BJ (cell line): ENCODE measurements around the gene ENTPD2. TPM values are rescaled to one million over a fixed set of nuclear protein-coding genes. Genes with fewer than 3 reads are reported as not detected.

Experiments
- CTCF ChIA-PET: fragments of 350-600 bp; formaldehyde crosslinking; extraction: SDS; loops from one replicate; lab custom pipeline; 2021; ENCODE audit warnings: antibody characterized with exemption, inconsistent platforms; lab: Yijun Ruan, JAX
- POLR2A ChIA-PET: fragments of 300-600 bp; sonication (Branson Sonifier 250); formaldehyde crosslinking; extraction: SDS; loops from one replicate; lab custom pipeline; 2021; ENCODE audit warnings: antibody characterized with exemption; lab: Charles Lee
- DNase-seq: peaks from one replicate; pipeline ENCODE4 v3.0.0-alpha.2; 2011; ENCODE audit warnings: low read depth
- H3K27me3 ChIP-seq: 2 replicates; pipeline ENCODE4 v1.6.0; 2011; ENCODE audit warnings: low read length; ENCODE audit not compliant: control insufficient read depth, insufficient read depth
- H3K36me3 ChIP-seq: 2 replicates; pipeline ENCODE4 v1.5.1; 2011; ENCODE audit warnings: low read length; ENCODE audit not compliant: control insufficient read depth, insufficient read depth
- H3K4me3 ChIP-seq: 2 replicates; pipeline ENCODE4 v1.5.1; 2011; ENCODE audit warnings: low read depth, mild to moderate bottlenecking, control low read depth, low read length
- CTCF ChIP-seq: IDR thresholded peaks from 2 replicates; pipeline ENCODE4 v1.5.1; 2011; ENCODE audit warnings: low read depth, mild to moderate bottlenecking, control low read depth, inconsistent platforms, low read length, moderate library complexity; ENCODE audit not compliant: insufficient read depth
- polyA plus RNA-seq: library from polyadenylated mRNA; depleted of rRNA; stranded (reverse); fragments of >200 nt; gene quantifications from 2 replicates; pipeline ENCODE4 v1.2.3, GENCODE V29; 2011

The ENTPD2 gene
- polyA plus RNA-seq, 1 experiment = not detected

GRCh38 chr9:137067860-137068538 is 14.1 kb upstream of the ENTPD2 start:
- POLR2A ChIA-PET = no interaction called here

GRCh38 chr9:137066096-137066861 is 12.4 kb upstream of the ENTPD2 start:
- Histone ChIP-seq H3K4me3 (no peak overlapping the region), H3K27me3 (no peaks in the 10 kb centered on the region), H3K36me3 (no peaks in the 10 kb centered on the region)
- ChIA-PET POLR2A (no interaction called here), CTCF (interaction anchor here (1.0 to 9.4 kb wide), 11 partner anchors 8 to 279 kb away, joined by 3 to 153 read pairs (median 5); partner anchors contain the start of genes MAN1B1, NPDC1 and UAP1L1)
- TF ChIP-seq CTCF = no peak
- no peak for DNase-seq

More at GRCh38 chr9:137067860-137068538, 14.1 kb upstream of the ENTPD2 start:
- DNase-seq = no peak
- Histone ChIP-seq H3K4me3 (no peak overlapping the region), H3K36me3 (no peaks in the 10 kb centered on the region), H3K27me3 (no peaks in the 10 kb centered on the region)
- CTCF ChIA-PET = interaction anchor here (0.6 to 9.4 kb wide), 24 partner anchors 8 to 293 kb away, joined by 3 to 153 read pairs (median 4); partner anchors contain the start of genes CYSRT1, MAN1B1, NPDC1 and RNF224
- peak; percentile 87 for TF ChIP-seq CTCF

- ChIA-PET CTCF (interaction anchor here (0.7 to 9.4 kb wide), 8 partner anchors 12 to 279 kb away, joined by 3 to 153 read pairs (median 10); partner anchors contain the start of genes ENTPD2, NPDC1 and UAP1L1), POLR2A (no interaction called here)
- no peaks in the 10 kb centered on the region for H3K27me3 ChIP-seq
- no peak overlapping the region for H3K4me3 ChIP-seq
- no peak for DNase-seq
- no peak for TF ChIP-seq CTCF
- no peaks in the 10 kb centered on the region for H3K36me3 ChIP-seq
Measured at GRCh38 chr9:137065336-137065967, 11.6 kb upstream of the ENTPD2 start.

- no peak for TF ChIP-seq CTCF
- POLR2A ChIA-PET = no interaction called here
- Histone ChIP-seq H3K4me3 (no peak overlapping the region), H3K36me3 (no peaks in the 10 kb centered on the region), H3K27me3 (no peaks in the 10 kb centered on the region)
- no peak for DNase-seq
- CTCF ChIA-PET = interaction anchor here (0.6 to 9.4 kb wide), 15 partner anchors 11 to 336 kb away, joined by 3 to 153 read pairs (median 7); partner anchors contain the start of genes ABCA2, ENTPD2, FUT7 and NPDC1
Measured at GRCh38 chr9:137064880-137065164, 11.0 kb upstream of the ENTPD2 start.
